Progenitor cell of endocrine pancreas (in vitro differentiated cells): Measurements from ENCODE around the gene CCDC24. TPM values are rescaled to one million over a fixed set of nuclear protein-coding genes. Genes with fewer than 3 reads are reported as not detected.

Experiments
- DNase-seq: peaks from one replicate; pipeline ENCODE4 v3.0.0; 2021; ENCODE audit warnings: low spot score; ENCODE audit not compliant: unreplicated experiment
- H3K27ac Mint-ChIP-seq: 2 replicates; pipeline ENCODE4 v1.8.0; 2021; ENCODE audit warnings: mild to moderate bottlenecking, moderate library complexity, mixed read lengths
- H3K27me3 Mint-ChIP-seq: 2 replicates; pipeline ENCODE4 v1.8.0; 2021; ENCODE audit warnings: mixed read lengths
- H3K36me3 Mint-ChIP-seq: 2 replicates; pipeline ENCODE4 v1.8.0; 2022; ENCODE audit warnings: mixed read lengths; ENCODE audit not compliant: insufficient read depth
- H3K4me1 Mint-ChIP-seq: 2 replicates; pipeline ENCODE4 v1.8.0; 2021; ENCODE audit warnings: low read depth, mixed read lengths
- H3K4me3 Mint-ChIP-seq: 2 replicates; pipeline ENCODE4 v1.8.0; 2021; ENCODE audit warnings: low read depth, mild to moderate bottlenecking, moderate library complexity, mixed read lengths
- H3K9me3 Mint-ChIP-seq: 2 replicates; pipeline ENCODE4 v1.8.0; 2021; ENCODE audit warnings: low read depth, mixed read lengths
- CTCF ChIP-seq: fragments of 200-600 bp; sonication (generic); IDR thresholded peaks from one replicate; pipeline ENCODE4 v1.5.0; 2021; ENCODE audit warnings: antibody characterized with exemption, mild to moderate bottlenecking; ENCODE audit not compliant: unreplicated experiment
- total RNA-seq: library from RNA; stranded (reverse); gene quantifications from 2 replicates; pipeline ENCODE4 v1.2.1, GENCODE V29; 2021

CCDC24 gene
- total RNA-seq, 1 donor from 2014 or later: 35.9 TPM

GRCh38 chr1:43963890-43964289 is 27.5 kb upstream of the CCDC24 start:
- TF ChIP-seq CTCF: no peak
- DNase-seq: no peak
- Mint-ChIP-seq H3K4me1 (no peaks in the 10 kb centered on the region), H3K36me3 (peaks cover 8% of the 10 kb centered on the region), H3K27ac (no peak overlapping the region), H3K4me3 (no peak overlapping the region), H3K9me3 (no peaks in the 10 kb centered on the region), H3K27me3 (no peaks in the 10 kb centered on the region)

DNA sequence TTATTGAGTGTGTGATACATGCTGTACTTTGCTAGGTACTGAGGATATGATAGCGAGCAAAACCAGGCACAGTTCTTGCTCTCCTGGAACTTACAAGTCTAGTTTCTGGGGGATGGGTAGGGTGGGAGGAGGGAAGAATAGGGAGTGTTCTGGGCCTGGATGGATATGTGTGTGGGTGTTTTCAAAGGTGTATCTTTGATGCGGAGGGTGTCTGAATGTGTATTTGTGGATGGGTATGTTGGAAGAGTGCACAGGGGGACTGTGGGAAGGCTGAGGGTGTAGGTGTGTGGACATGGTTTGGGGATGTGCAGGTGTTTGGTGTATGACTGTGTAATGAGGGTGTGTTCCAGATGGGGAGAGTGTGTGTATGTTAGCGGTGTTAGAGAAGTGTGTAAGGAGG is 26.1 kb upstream of the CCDC24 start:
- TF ChIP-seq CTCF: no peak
- Mint-ChIP-seq H3K9me3 (no peaks in the 10 kb centered on the region), H3K36me3 (peaks cover 7% of the 10 kb centered on the region), H3K27me3 (no peaks in the 10 kb centered on the region), H3K27ac (no peak overlapping the region), H3K4me1 (peaks cover 7% of the 10 kb centered on the region), H3K4me3 (no peak overlapping the region)
- no peak for DNase-seq

- no peak overlapping the region for H3K27ac Mint-ChIP-seq
- no peak for TF ChIP-seq CTCF
- peaks cover 3% of the 10 kb centered on the region for H3K36me3 Mint-ChIP-seq
- no peaks in the 10 kb centered on the region for H3K27me3 Mint-ChIP-seq
- H3K4me1 Mint-ChIP-seq: peaks cover 12% of the 10 kb centered on the region
- H3K4me3 Mint-ChIP-seq: no peak overlapping the region
- peak; percentile 44 for DNase-seq
- H3K9me3 Mint-ChIP-seq: no peaks in the 10 kb centered on the region
Measured at GRCh38 chr1:43968348-43968948, 23.0 kb upstream of the CCDC24 start.

DNA sequence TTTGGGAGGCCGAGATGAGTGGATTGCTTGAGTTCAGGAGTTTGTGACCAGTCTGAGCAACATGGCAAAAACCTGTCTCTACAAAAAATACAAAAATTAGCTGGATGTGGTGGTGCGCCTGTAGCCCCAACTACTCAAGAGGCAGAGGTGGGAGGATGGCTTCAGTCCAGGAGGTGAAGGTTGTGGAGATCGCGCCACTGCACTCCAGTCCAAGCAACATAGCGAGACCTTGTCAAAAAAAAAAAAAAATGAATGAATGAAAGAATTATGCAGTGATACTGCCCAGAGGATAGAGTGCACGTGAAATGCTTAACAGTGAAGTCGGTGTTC is 22.0 kb upstream of the CCDC24 start:
- Mint-ChIP-seq H3K27ac (peak overlapping the region; percentile 21), H3K4me3 (peak overlapping the region; percentile 95), H3K36me3 (peaks cover 3% of the 10 kb centered on the region), H3K4me1 (peaks cover 18% of the 10 kb centered on the region), H3K9me3 (no peaks in the 10 kb centered on the region), H3K27me3 (no peaks in the 10 kb centered on the region)
- no peak for DNase-seq
- no peak for TF ChIP-seq CTCF

DNA sequence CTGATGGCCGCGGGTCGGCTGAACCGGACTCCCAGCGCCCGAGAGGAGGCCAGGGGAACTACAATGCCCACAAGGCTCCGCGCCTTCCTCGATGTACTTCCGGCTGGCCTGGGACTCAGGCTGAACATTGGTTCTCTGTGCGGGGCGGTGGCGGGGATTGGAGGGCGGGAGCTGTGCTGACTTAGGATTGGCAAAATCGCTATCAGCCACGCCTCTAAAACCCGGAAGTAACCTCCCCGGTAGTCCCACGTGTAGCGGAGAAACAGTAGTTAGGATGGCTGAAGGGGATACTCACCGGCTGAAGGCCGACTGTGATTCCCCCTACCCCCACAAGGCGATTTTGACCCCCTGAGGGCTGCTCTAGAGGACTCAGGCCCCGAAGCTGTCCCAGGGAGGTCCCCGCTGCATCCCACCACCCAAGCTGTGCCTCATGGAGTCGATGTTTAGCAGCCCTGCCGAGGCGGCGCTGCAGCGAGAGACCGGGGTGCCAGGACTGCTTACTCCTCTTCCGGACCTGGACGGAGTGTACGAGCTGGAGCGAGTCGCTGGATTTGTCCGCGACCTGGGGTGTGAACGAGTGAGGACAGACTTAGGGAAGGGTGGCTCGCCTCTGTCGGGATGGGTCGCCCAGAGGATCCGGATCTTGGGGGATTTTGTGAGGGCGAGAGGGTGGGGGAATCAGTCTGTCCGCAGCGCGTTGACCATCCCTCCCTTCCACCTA is 21.5 kb upstream of the CCDC24 start, which contains the start of gene DPH2:
TSS of gene DPH2 (plus strand) at position 265 of the 721 bp plus-strand sequence. CDS start at position 431, 166 bp downstream.
- no peaks in the 10 kb centered on the region for H3K9me3 Mint-ChIP-seq
- peak within 1 kb of the TSS; percentile 95 for H3K4me3 Mint-ChIP-seq
- H3K27ac Mint-ChIP-seq: peak within 1 kb of the TSS; percentile 79

More for the DNA sequence above, 21.5 kb upstream of the CCDC24 start, which contains the start of gene DPH2:
- TF ChIP-seq CTCF: peak; percentile 15
- peaks cover 3% of the 10 kb centered on the region for H3K36me3 Mint-ChIP-seq
- no peaks in the 10 kb centered on the region for H3K27me3 Mint-ChIP-seq
- H3K4me1 Mint-ChIP-seq: peaks cover 18% of the 10 kb centered on the region
- peak; percentile 91 for DNase-seq
